Stimulated activated CD8-positive, alpha-beta memory T cell treated with anti-CD3 and anti-CD28 coated beads, Interleukin-7, amount 100 ng/mL, for 48 hours (primary cell): ENCODE measurements around the gene GET4.
"Not testable (repeated sequence)": the region's sequence is repeated elsewhere in the genome, so short reads cannot be mapped to it uniquely, and the experiment has no call there.

Source experiments
- DNase-seq, 2 donors: peaks; one replicate each; pipeline ENCODE4 v3.0.0-alpha.2; 2020; ENCODE audit warnings: low read depth in 1 of 2; ENCODE audit errors: extremely low read depth in 1 of 2

GET4 gene

GRCh38 chr7:868189-868486 lies 8.2 kb upstream of the GET4 start:
- DNase-seq, result no peak

GRCh38 chr7:869348-869747 lies 7.0 kb upstream of the GET4 start:
- no peak for DNase-seq

GRCh38 chr7:871900-872537 lies 4.3 kb upstream of the GET4 start:
- no peak for DNase-seq

- DNase-seq, result not testable (repeated sequence)
These were observed 3.7 kb upstream of the GET4 start for GRCh38 chr7:872685-873084.

- DNase-seq, result peak; percentile 47 to 56
These were observed 2.9 kb upstream of the GET4 start for GRCh38 chr7:873367-874002.

- no peak for DNase-seq
These were observed 2.2 kb upstream of the GET4 start for GRCh38 chr7:874031-874749.

- no peak for DNase-seq
These were observed 1.3 kb upstream of the GET4 start for GRCh38 chr7:875051-875450.

GRCh38 chr7:875476-876076 lies 778 bp upstream of the GET4 start:
- DNase-seq, result no peak

GRCh38 chr7:876972-877311 lies 588 bp downstream of the GET4 start:
- DNase-seq, result no peak

- no peak for DNase-seq
These were observed 1.2 kb downstream of the GET4 start for GRCh38 chr7:877312-878232.

GRCh38 chr7:879093-879492 lies 2.7 kb downstream of the GET4 start:
- DNase-seq, result no peak

- no peak for DNase-seq
These were observed 3.4 kb downstream of the GET4 start for GRCh38 chr7:879706-880105.

- no peak for DNase-seq
These were observed 4.1 kb downstream of the GET4 start for GRCh38 chr7:880450-880849.

GRCh38 chr7:881441-882234 lies 5.3 kb downstream of the GET4 start:
- DNase-seq, result no peak

- no peak for DNase-seq
These were observed 6.1 kb downstream of the GET4 start for GRCh38 chr7:882336-883035.

GRCh38 chr7:883055-884021 lies 7.0 kb downstream of the GET4 start:
- DNase-seq, result no peak

- no peak for DNase-seq
These were observed 8.0 kb downstream of the GET4 start for GRCh38 chr7:884191-885003.
